Parathyroid adenoma (tissue), 2 donors: ENCODE measurements around the gene SPHK2.

Source experiments
- H2AFZ ChIP-seq: fragments of 300-600 bp; sonication (generic); one replicate; pipeline ENCODE4 v1.7.0; 2017; ENCODE audit warnings: antibody characterized with exemption, mild to moderate bottlenecking
- H3K27ac ChIP-seq: fragments of 300-600 bp; sonication (generic); one replicate; pipeline ENCODE4 v1.7.0; 2017
- H3K27me3 ChIP-seq: fragments of 300-600 bp; sonication (generic); one replicate; pipeline ENCODE4 v1.7.0; 2017; ENCODE audit warnings: low read length; ENCODE audit not compliant: control insufficient read depth, insufficient read depth
- H3K36me3 ChIP-seq: fragments of 300-600 bp; sonication (generic); one replicate; pipeline ENCODE4 v1.7.0; 2017; ENCODE audit warnings: low read length; ENCODE audit not compliant: control insufficient read depth, insufficient read depth
- H3K4me1 ChIP-seq: fragments of 300-600 bp; sonication (generic); one replicate; pipeline ENCODE4 v1.7.0; 2017; ENCODE audit warnings: control low read depth
- H3K4me2 ChIP-seq: fragments of 300-600 bp; sonication (generic); one replicate; pipeline ENCODE4 v1.7.0; 2017; ENCODE audit warnings: low read length
- H3K4me3 ChIP-seq: fragments of 300-600 bp; sonication (generic); one replicate; pipeline ENCODE4 v1.7.0; 2017; ENCODE audit warnings: low read depth, low read length
- H3K79me2 ChIP-seq: fragments of 300-600 bp; sonication (generic); one replicate; pipeline ENCODE4 v1.7.0; 2017; ENCODE audit warnings: control low read depth
- H3K9ac ChIP-seq: fragments of 300-600 bp; sonication (generic); one replicate; pipeline ENCODE4 v1.7.0; 2017; ENCODE audit warnings: mild to moderate bottlenecking
- H3K9me3 ChIP-seq: fragments of 300-600 bp; sonication (generic); one replicate; pipeline ENCODE4 v1.7.0; 2017; ENCODE audit warnings: low read length; ENCODE audit not compliant: control insufficient read depth
- TF ChIP-seq, protein P1 (sequence below): fragments of 300-600 bp; sonication (generic); IDR thresholded peaks from one replicate; pipeline ENCODE4 v1.7.0; 2017; ENCODE audit warnings: antibody characterized with exemption, mild to moderate bottlenecking
- donor health status: primary hyperparathyroidism.

The SPHK2 gene

DNA sequence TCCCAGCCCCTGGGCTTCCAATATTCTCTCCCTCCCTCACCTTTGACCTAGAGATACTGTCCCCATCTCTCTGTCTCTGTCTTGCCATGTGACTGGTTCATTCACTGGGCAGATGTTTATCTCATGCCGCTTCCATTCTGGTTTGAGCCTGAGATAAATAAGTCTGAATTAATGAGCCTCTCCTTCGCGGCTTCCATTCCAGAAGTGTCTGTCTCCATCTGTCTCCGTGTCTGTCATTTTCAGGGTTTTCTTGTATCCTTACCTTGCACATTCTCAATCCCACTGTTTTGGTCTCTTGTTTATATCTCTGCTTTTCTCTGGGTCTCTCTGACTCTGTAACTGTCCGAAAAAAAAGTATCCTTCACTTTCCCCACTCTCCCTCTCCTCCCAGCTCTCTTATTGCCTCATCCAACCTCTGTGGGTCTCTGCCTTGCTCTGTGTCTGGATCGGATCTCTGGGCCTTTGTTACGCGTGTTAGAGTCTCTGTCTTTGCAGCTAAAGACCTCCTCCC, 4.3 kb downstream of the SPHK2 start:
- no peaks in the 10 kb centered on the region for H3K36me3 ChIP-seq
- peaks cover under 1% of the 10 kb centered on the region for H3K79me2 ChIP-seq
- peak overlapping the region; percentile 78 for H3K27ac ChIP-seq
- H3K27me3 ChIP-seq, result no peaks in the 10 kb centered on the region
- H3K4me2 ChIP-seq, result peak overlapping the region; percentile 96
- TF ChIP-seq, protein P1, sequence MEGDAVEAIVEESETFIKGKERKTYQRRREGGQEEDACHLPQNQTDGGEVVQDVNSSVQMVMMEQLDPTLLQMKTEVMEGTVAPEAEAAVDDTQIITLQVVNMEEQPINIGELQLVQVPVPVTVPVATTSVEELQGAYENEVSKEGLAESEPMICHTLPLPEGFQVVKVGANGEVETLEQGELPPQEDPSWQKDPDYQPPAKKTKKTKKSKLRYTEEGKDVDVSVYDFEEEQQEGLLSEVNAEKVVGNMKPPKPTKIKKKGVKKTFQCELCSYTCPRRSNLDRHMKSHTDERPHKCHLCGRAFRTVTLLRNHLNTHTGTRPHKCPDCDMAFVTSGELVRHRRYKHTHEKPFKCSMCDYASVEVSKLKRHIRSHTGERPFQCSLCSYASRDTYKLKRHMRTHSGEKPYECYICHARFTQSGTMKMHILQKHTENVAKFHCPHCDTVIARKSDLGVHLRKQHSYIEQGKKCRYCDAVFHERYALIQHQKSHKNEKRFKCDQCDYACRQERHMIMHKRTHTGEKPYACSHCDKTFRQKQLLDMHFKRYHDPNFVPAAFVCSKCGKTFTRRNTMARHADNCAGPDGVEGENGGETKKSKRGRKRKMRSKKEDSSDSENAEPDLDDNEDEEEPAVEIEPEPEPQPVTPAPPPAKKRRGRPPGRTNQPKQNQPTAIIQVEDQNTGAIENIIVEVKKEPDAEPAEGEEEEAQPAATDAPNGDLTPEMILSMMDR, result no peak
- no peak overlapping the region for H3K9ac ChIP-seq
- peaks cover 7% of the 10 kb centered on the region for H3K4me1 ChIP-seq
- H3K9me3 ChIP-seq, result no peaks in the 10 kb centered on the region
- H3K4me3 ChIP-seq, result peak overlapping the region; percentile 84
- H2AFZ ChIP-seq, result peak overlapping the region; percentile 75

DNA sequence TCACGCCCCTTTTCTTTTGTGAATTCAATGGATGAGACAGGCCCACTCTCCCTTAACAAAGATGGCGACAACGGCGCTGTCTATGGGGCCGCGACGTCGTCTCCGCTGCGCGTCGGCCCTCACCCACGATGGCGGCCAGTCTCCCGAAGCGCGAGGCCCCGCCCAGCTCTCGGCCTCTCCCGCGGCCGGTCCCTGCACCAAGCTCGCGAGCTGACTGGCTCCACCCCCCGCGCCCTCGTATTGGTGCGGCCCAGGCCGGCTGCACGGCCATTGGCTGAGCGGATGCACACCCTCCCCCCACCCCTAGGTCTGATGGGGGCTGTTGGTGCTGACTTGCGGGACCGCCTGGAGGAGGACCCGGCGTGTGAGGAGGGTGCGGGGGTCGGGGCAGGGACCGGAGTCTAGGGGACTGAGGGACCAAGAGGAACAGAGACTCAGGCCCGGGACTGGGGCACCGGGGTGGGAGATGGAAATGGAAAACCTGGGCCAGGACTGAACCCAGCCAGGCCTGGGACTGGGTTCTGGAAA, 4.8 kb downstream of the SPHK2 start:
- Histone ChIP-seq H3K27ac (peak overlapping the region; percentile 78), H3K27me3 (no peaks in the 10 kb centered on the region), H3K9me3 (no peaks in the 10 kb centered on the region), H3K4me1 (peaks cover 7% of the 10 kb centered on the region), H2AFZ (peak overlapping the region; percentile 75), H3K4me3 (peak overlapping the region; percentile 84), H3K79me2 (no peaks in the 10 kb centered on the region), H3K36me3 (no peaks in the 10 kb centered on the region), H3K9ac (peak overlapping the region; percentile 25), H3K4me2 (peak overlapping the region; percentile 96)
- TF ChIP-seq, protein P1, result no peak

DNA sequence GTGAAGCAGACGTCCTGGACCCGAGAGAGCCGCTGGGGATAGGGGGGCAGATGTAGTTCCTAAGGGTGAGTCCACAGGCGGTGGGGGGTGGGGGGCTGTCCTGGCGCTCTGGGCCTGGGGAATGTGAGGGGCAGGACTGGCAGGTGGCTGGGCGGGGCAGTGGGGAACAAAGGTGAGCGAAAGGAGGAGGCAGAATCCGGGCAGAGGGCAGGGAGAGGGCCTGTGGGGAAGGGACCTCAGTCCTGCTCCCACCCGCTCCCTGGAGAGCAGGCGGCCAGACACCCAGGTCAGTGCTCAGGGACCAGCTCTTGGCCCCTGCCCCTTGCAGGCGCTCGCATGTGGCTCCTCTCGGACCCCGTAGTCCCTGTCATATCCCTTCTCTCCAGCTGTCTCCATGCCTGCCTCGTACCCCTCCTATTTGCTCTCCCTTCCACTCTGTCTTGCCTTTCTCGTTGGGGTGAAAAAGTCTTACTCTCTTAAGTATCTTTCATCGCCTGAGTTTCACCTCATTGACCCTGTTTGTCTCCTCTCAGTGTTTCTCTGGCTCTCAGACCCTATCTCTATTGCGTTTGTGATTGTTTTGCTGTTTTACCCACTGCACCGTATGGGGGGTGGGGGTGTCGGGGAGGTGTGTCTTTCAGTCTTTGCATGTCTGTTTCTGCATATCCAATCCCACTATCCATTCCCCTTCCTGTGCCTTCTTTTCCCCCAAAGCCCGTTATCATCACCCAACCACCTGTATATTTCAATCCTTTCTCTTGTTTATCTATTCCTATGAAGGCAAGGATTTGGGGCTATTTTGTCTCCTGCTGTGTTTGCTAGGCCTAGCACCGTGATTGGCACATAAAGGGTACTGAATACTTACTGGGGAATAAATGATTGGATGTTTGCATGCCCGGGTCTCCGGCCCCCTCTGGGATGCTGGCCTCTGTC, 5.8 kb downstream of the SPHK2 start:
- H3K27me3 ChIP-seq, result no peaks in the 10 kb centered on the region
- TF ChIP-seq, protein P1, result no peak
- no peaks in the 10 kb centered on the region for H3K9me3 ChIP-seq
- no peak overlapping the region for H3K9ac ChIP-seq
- peak overlapping the region; percentile 96 for H3K4me2 ChIP-seq
- no peaks in the 10 kb centered on the region for H3K36me3 ChIP-seq
- peak overlapping the region; percentile 49 for H3K27ac ChIP-seq
- H2AFZ ChIP-seq, result no peak overlapping the region
- H3K79me2 ChIP-seq, result no peaks in the 10 kb centered on the region
- peak overlapping the region; percentile 4 for H3K4me3 ChIP-seq
- peaks cover 7% of the 10 kb centered on the region for H3K4me1 ChIP-seq

DNA sequence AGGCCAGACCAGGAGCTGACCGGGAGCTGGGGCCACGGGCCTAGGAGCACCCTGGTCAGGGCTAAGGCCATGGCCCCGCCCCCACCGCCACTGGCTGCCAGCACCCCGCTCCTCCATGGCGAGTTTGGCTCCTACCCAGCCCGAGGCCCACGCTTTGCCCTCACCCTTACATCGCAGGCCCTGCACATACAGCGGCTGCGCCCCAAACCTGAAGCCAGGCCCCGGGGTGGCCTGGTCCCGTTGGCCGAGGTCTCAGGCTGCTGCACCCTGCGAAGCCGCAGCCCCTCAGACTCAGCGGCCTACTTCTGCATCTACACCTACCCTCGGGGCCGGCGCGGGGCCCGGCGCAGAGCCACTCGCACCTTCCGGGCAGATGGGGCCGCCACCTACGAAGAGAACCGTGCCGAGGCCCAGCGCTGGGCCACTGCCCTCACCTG, 6.6 kb downstream of the SPHK2 start:
- no peak overlapping the region for H3K27ac ChIP-seq
- H2AFZ ChIP-seq, result no peak overlapping the region
- H3K4me2 ChIP-seq, result no peak overlapping the region
- H3K4me3 ChIP-seq, result no peak overlapping the region
- TF ChIP-seq, protein P1, result no peak
- H3K4me1 ChIP-seq, result peaks cover 15% of the 10 kb centered on the region
- H3K9me3 ChIP-seq, result no peaks in the 10 kb centered on the region
- no peaks in the 10 kb centered on the region for H3K27me3 ChIP-seq
- no peak overlapping the region for H3K9ac ChIP-seq
- H3K79me2 ChIP-seq, result no peaks in the 10 kb centered on the region
- H3K36me3 ChIP-seq, result no peaks in the 10 kb centered on the region
